Measurements from ENCODE around the gene DIABLO. TPM values are rescaled to one million over a fixed set of nuclear protein-coding genes. Genes with fewer than 3 reads are reported as not detected.

The DIABLO gene
- total RNA-seq, 1 donor from 2014 or later, result 47.9 TPM

- no peaks in the 10 kb centered on the region for H3K27me3 ChIP-seq
- no peaks in the 10 kb centered on the region for H3K4me1 ChIP-seq
- no peak overlapping the region for H3K27ac ChIP-seq
- H3K4me3 ChIP-seq, result no peak overlapping the region
- no peaks in the 10 kb centered on the region for H3K9me3 ChIP-seq
- no peaks in the 10 kb centered on the region for H3K36me3 ChIP-seq
- intact Hi-C loops (cut with DNase I), result no loop called here
- TF ChIP-seq POLR2A (IDR thresholded peaks at IDR 0.05), result no peak
- TF ChIP-seq CTCF (IDR thresholded peaks at IDR 0.05), result no peak
- TF ChIP-seq POLR2AphosphoS5 (IDR thresholded peaks at IDR 0.05; ENCODE audit: insufficient read depth in 1 of 2, low read depth in 1 of 2), result no peak
- no peak for DNase-seq (ENCODE audit: extremely low spot score in 2 of 2)
These were observed 64.2 kb downstream of the DIABLO start for GRCh38 chr12:122161682-122162081.

- Histone ChIP-seq H3K27me3 (no peaks in the 10 kb centered on the region), H3K4me1 (no peaks in the 10 kb centered on the region)
These were observed 65.1 kb downstream of the DIABLO start for GRCh38 chr12:122160761-122161160.

GRCh38 chr12:122159882-122160281 lies 66.0 kb downstream of the DIABLO start:
- no peak for DNase-seq (ENCODE audit: extremely low spot score in 2 of 2)
- Histone ChIP-seq H3K36me3 (no peaks in the 10 kb centered on the region), H3K27ac (no peak overlapping the region), H3K9me3 (no peaks in the 10 kb centered on the region), H3K4me1 (no peaks in the 10 kb centered on the region), H3K27me3 (no peaks in the 10 kb centered on the region), H3K4me3 (no peak overlapping the region)
- TF ChIP-seq POLR2A (IDR thresholded peaks at IDR 0.05) (no peak), CTCF (IDR thresholded peaks at IDR 0.05) (no peak), POLR2AphosphoS5 (IDR thresholded peaks at IDR 0.05; ENCODE audit: insufficient read depth in 1 of 2, low read depth in 1 of 2) (no peak)
- intact Hi-C loops (cut with DNase I), result no loop called here

More at GRCh38 chr12:122160761-122161160, 65.1 kb downstream of the DIABLO start:
- no peak for TF ChIP-seq CTCF (IDR thresholded peaks at IDR 0.05)
- no peak for TF ChIP-seq POLR2AphosphoS5 (IDR thresholded peaks at IDR 0.05; ENCODE audit: insufficient read depth in 1 of 2, low read depth in 1 of 2)
- TF ChIP-seq POLR2A (IDR thresholded peaks at IDR 0.05), result no peak
- Histone ChIP-seq H3K27ac (no peak overlapping the region), H3K36me3 (no peaks in the 10 kb centered on the region), H3K4me3 (no peak overlapping the region), H3K9me3 (no peaks in the 10 kb centered on the region)
- no peak for DNase-seq (ENCODE audit: extremely low spot score in 2 of 2)
- intact Hi-C loops (cut with DNase I), result no loop called here

- no peaks in the 10 kb centered on the region for H3K4me1 ChIP-seq
- intact Hi-C loops (cut with DNase I), result no loop called here
- H3K9me3 ChIP-seq, result no peaks in the 10 kb centered on the region
- no peak for DNase-seq (ENCODE audit: extremely low spot score in 2 of 2)
- H3K27me3 ChIP-seq, result no peaks in the 10 kb centered on the region
- H3K27ac ChIP-seq, result no peak overlapping the region
- no peak for TF ChIP-seq POLR2A (IDR thresholded peaks at IDR 0.05)
- no peak overlapping the region for H3K4me3 ChIP-seq
- no peaks in the 10 kb centered on the region for H3K36me3 ChIP-seq
These were observed 67.1 kb downstream of the DIABLO start for GRCh38 chr12:122158700-122159285.

Small RNA genes lying within 50 kb of the gene (small RNA-seq; reads per million reads assigned to genes)
- gene DIABLO, result not detected

Other genes starting within 250 kb of the DIABLO start
- gene BCL7A, start 204.2 kb downstream of the DIABLO start, total RNA-seq, result 8.1 TPM
- 16.9 TPM for gene MLXIP, start 147.3 kb downstream of the DIABLO start, total RNA-seq
- gene IL31, start 51.8 kb downstream of the DIABLO start, total RNA-seq, result not detected
- not detected for gene LRRC43, start 42.9 kb downstream of the DIABLO start, total RNA-seq
- gene B3GNT4, start 22.3 kb downstream of the DIABLO start, total RNA-seq, result 2.9 TPM
- gene VPS33A, start 40.4 kb upstream of the DIABLO start, total RNA-seq, result 11.0 TPM
- gene CLIP1, start 196.6 kb upstream of the DIABLO start, total RNA-seq, result 135 TPM

Measured in vagina (tissue), 2 donors.